H54 (cell line): ENCODE measurements around the gene SYVN1.
A peak's percentile ranks its signal among the peaks of the same experiment; 100 is the strongest.

Experiments used
- DNase-seq: peaks from one replicate; pipeline ENCODE4 v3.0.0; 2011; ENCODE audit warnings: low spot score, mixed read lengths; ENCODE audit not compliant: insufficient read length
- FAIRE-seq: peaks from 3 replicates; lab custom pipeline; 2011; peaks lifted over from hg19 to GRCh38; lab: Jason Lieb, UNC
- POLR2A ChIP-seq: IDR thresholded peaks from 2 replicates; pipeline ENCODE4 v1.6.1; 2011; ENCODE audit warnings: low read depth, mild to moderate bottlenecking, low read length

The SYVN1 gene

DNA sequence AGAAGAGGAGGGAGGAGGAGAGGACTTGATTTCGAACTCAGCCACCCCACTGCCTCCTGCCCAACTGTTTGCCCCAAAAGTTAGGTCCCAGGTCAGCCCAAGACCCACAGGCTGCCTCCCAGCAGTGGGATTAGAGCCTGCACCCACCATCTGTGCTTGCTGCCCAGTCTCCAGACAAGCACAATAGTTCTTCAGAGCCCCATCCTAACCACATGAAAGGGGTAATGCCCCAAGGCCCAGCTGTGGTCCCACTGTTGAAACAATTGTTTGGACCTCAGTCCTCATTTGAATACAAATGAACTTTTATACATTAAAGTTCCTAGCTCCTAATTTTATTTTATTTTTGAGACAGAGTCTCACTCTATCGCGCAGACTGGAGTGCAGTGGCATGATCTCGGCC, 43.7 kb downstream of the SYVN1 start:
- FAIRE-seq (no peak), DNase-seq (no peak)

DNA sequence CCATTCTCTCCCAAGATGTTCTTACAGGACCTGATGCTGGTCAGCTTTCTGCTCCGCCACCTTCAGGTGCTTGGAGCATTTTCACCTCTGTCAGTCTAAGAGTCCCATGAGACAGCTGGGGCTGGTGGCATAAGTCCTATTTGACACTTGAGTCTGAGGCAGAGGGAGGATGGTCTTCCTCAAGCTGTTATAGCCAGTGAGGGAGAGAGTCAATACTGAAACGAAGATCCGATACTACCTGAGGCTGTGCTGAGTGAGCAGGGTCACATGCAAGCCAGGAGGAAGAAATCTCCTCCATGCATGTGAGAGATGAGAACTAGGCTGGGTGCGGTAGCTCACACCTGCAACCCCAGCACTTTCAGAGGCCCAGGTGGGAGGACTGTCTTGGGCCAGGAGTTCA, 44.7 kb downstream of the SYVN1 start:
- FAIRE-seq (no peak), DNase-seq (no peak)
- TF ChIP-seq POLR2A, result no peak

More for the DNA sequence above, 43.7 kb downstream of the SYVN1 start:
- TF ChIP-seq POLR2A, result no peak

GRCh38 chr11:65087827-65088226, 46.5 kb downstream of the SYVN1 start:
- FAIRE-seq (no peak), DNase-seq (no peak)
- TF ChIP-seq POLR2A, result no peak

DNA sequence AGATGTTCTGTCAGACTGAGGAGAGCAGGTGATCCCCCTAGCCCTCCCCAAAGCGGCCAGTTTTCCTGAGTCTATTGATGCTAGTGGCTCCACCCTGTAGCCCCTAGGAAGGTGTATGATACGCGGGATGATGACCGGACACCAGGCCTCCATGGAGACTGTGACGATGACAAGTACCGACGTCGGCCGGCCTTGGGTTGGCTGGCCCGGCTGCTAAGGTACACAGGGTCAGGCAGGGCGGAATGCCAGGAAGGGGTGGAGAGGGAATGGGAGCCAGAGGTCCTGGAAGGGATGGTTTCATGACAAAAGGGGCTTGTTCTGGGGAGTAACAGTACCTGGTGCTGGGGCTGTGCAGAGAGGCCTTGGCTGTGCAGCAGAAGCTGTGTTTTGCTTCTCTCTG, 47.1 kb downstream of the SYVN1 start:
- TF ChIP-seq POLR2A, result no peak
- no peak for FAIRE-seq

DNA sequence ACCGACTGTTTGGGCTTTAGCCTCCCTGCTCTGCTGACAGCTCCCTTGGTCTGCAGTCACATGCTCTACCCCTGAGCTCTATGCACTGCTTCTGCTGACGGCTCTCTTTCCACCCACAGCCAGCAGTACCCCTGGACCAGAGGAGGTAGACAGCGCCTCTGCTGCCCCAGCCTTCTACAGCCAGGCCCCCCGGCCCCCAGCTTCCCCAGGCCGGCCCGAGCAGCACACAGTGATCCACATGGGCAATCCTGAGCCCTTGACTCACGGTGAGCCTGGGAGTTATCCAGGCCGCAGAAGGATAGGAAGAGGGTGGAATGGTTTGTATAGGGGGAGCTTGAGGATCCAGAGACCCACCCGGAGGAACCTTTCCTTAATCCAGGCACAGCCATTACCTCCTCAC, 47.5 kb downstream of the SYVN1 start:
- FAIRE-seq (no peak), DNase-seq (no peak)
- no peak for TF ChIP-seq POLR2A

More for the DNA sequence above, 47.1 kb downstream of the SYVN1 start:
- DNase-seq, result no peak

DNA sequence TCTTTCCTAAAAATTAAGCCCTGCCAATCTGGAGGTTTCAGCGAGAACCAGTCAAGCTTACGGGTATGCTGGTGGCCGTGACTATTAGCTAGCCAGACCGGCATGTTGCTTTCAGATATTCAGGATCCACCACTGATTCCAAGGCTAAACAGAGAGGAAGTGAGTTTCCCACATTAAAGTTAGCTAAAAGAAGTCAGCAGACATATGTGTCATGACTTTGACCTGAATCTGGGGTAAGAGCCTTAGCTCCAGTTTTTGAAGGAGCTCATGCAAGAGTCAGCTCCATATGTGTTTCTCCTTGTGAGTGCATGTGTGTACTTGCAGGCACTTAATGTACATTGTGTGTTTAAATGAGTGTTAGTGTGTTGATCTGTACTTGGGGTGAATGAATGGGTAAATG, 48.9 kb downstream of the SYVN1 start:
- FAIRE-seq, result no peak

GRCh38 chr11:65084598-65085375, 49.5 kb downstream of the SYVN1 start:
- TF ChIP-seq POLR2A, result no peak
- FAIRE-seq, result no peak
- DNase-seq, result no peak

More for the DNA sequence above, 48.9 kb downstream of the SYVN1 start:
- no peak for TF ChIP-seq POLR2A
- no peak for DNase-seq

- TF ChIP-seq POLR2A, result peak; percentile 67
- DNase-seq (peak; percentile 96), FAIRE-seq (no peak)
Measured at GRCh38 chr11:65083834-65084597, 50.3 kb downstream of the SYVN1 start, which contains the start of the genes CDCA5 and ZFPL1. Gene CDCA5, minus strand, starts transcription at chr11:65084040. Its CDS starts 62 bp downstream, at chr11:65083978. Gene ZFPL1, plus strand, starts transcription at chr11:65084222. Its CDS starts 477 bp downstream, at chr11:65084699.

DNA sequence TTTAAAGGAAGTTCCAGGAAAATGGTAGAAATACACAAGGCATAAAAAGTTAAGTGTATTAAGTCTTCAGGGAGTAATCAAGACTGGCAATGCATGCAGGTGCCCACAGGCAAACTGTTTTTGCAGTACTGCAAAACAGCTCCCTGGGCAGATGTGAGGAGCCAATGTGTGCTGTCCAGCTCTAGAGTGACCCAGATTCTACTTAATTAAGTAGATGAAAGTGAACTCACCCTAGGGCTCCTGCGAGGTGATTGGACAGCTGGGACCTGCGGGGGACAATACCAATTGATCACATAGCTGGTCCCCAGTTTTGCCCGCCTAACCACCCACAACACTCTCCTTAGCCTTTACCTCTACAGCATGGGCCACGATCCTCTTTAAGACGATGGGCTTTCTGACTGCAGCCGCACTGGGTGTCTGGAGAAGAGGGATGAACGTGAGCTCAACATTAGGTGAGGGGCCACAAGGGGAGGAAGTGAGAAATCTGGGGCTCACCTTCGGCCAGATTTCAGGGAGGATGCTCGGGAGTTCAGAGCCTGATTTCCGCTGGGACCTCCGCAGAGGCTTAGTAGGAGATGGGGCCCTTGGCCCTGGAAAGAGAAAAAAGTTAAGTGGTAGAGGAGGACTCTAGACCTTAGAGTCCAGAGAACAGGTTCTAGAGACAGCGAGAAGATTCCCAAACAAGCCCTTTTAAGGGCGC, 51.0 kb downstream of the SYVN1 start:
- TF ChIP-seq POLR2A, result no peak
- FAIRE-seq (no peak), DNase-seq (no peak)

DNA sequence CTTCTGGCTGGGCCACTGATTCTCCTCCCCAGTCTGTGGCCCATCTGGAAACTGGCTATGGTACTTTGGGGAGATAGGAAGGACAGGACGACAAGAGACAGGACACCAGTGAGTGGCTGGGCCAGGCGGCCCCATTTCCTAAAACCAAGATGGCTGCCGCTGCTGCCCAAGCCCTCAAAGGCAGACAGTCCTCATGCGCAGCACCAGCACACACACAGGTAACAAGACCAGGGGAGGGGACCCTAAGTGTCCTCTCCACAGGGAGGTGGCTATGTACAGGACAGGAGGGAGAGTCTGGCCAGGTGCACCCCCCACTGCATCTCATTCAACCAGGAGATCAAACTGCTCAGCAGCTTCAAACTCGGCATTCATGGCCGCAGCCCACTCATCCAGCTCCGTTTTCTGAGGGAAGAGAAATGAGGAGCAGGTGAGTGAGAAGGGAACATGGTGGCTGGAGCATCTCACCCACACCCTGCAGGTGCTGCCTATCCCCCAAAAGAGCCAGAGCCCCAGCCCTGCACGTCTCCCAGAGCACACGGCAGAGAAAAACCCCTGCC, 55.5 kb downstream of the SYVN1 start:
- TF ChIP-seq POLR2A, result no peak
- DNase-seq (no peak), FAIRE-seq (no peak)

DNA sequence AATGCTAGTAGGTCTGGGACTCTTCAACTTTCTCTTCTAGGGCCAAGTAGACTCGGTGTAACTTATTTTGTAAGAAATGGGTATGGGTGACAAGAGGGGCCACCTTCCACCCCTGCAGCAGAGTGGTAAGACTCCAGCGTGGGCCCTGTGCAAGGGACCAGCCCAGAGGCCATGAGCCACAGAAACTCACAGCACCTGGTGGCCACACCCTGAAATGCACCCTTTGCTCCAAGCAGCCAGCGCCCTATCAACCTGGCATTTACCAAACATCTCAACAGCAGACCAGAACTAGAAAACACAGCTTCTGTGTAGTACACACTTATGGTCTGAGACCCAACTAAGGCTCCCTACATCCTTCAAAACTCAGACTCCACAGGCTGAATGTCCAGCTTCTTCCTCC, 56.2 kb downstream of the SYVN1 start:
- no peak for DNase-seq
- no peak for TF ChIP-seq POLR2A
- FAIRE-seq, result no peak

GRCh38 chr11:65077451-65077850, 56.9 kb downstream of the SYVN1 start:
- no peak for TF ChIP-seq POLR2A
- no peak for DNase-seq
- no peak for FAIRE-seq
